KOPT-K1 (cell line): Measurements from ENCODE around the gene MRPS31.
"Not testable (repeated sequence)": the region's sequence is repeated elsewhere in the genome, so short reads cannot be mapped to it uniquely, and the experiment has no call there.

Source experiments
- H3K27ac ChIP-seq: fragments of 200-600 bp; sonication (generic); 2 replicates; pipeline ENCODE4 v1.5.1; 2016; ENCODE audit warnings: antibody characterized with exemption, mild to moderate bottlenecking, low read depth, low read length; ENCODE audit not compliant: poor library complexity, severe bottlenecking
- H3K36me3 ChIP-seq: fragments of 200-600 bp; sonication (generic); 2 replicates; pipeline ENCODE4 v1.5.1; 2017; ENCODE audit warnings: antibody characterized with exemption, mild to moderate bottlenecking, low read length, moderate library complexity; ENCODE audit not compliant: insufficient read depth
- H3K9me3 ChIP-seq: fragments of 200-600 bp; sonication (generic); 2 replicates; pipeline ENCODE4 v1.5.1; 2017; ENCODE audit warnings: antibody characterized with exemption, low read length, mild to moderate bottlenecking; ENCODE audit not compliant: insufficient read depth, poor library complexity, severe bottlenecking

Gene MRPS31

GRCh38 chr13:40755082-40755700, 15.8 kb downstream of the MRPS31 start:
- H3K36me3 ChIP-seq, result peaks cover 90% of the 10 kb centered on the region
- H3K9me3 ChIP-seq, result no peaks in the 10 kb centered on the region
- no peak overlapping the region for H3K27ac ChIP-seq

GRCh38 chr13:40749327-40749726, 21.7 kb downstream of the MRPS31 start:
- peaks cover 79% of the 10 kb centered on the region for H3K36me3 ChIP-seq
- H3K27ac ChIP-seq, result no peak overlapping the region
- no peaks in the 10 kb centered on the region for H3K9me3 ChIP-seq

GRCh38 chr13:40735232-40735548, 35.8 kb downstream of the MRPS31 start:
- not testable (repeated sequence) for H3K36me3 ChIP-seq, H3K27ac ChIP-seq, H3K9me3 ChIP-seq

- not testable (repeated sequence) for H3K27ac ChIP-seq, H3K9me3 ChIP-seq
- H3K36me3 ChIP-seq, result peaks cover 12% of the 10 kb centered on the region; the same call in 1 of the 2 replicates
Measured at GRCh38 chr13:40734536-40735231, 36.3 kb downstream of the MRPS31 start.

GRCh38 chr13:40732658-40733057, 38.3 kb downstream of the MRPS31 start:
- H3K27ac ChIP-seq, result no peak overlapping the region
- peaks cover 29% of the 10 kb centered on the region for H3K36me3 ChIP-seq
- H3K9me3 ChIP-seq, result no peaks in the 10 kb centered on the region

GRCh38 chr13:40728595-40728994, 42.4 kb downstream of the MRPS31 start:
- H3K27ac ChIP-seq, result no peak overlapping the region
- H3K9me3 ChIP-seq, result no peaks in the 10 kb centered on the region
- peaks cover 48% of the 10 kb centered on the region for H3K36me3 ChIP-seq

GRCh38 chr13:40714433-40714832, 56.6 kb downstream of the MRPS31 start:
- H3K27ac ChIP-seq, result not testable (repeated sequence)
- peaks cover 11% of the 10 kb centered on the region for H3K9me3 ChIP-seq
- peaks cover 34% of the 10 kb centered on the region for H3K36me3 ChIP-seq

GRCh38 chr13:40706439-40706838, 64.6 kb downstream of the MRPS31 start:
- H3K27ac ChIP-seq, result no peak overlapping the region

GRCh38 chr13:40697711-40698110, 73.3 kb downstream of the MRPS31 start:
- Histone ChIP-seq H3K9me3 (no peaks in the 10 kb centered on the region), H3K27ac (no peak overlapping the region), H3K36me3 (no peaks in the 10 kb centered on the region)

More at GRCh38 chr13:40706439-40706838, 64.6 kb downstream of the MRPS31 start:
- Histone ChIP-seq H3K36me3 (no peaks in the 10 kb centered on the region), H3K9me3 (no peaks in the 10 kb centered on the region)

GRCh38 chr13:40694426-40694825, 76.6 kb downstream of the MRPS31 start:
- Histone ChIP-seq H3K27ac (no peak overlapping the region), H3K9me3 (no peaks in the 10 kb centered on the region), H3K36me3 (no peaks in the 10 kb centered on the region)

GRCh38 chr13:40692946-40693345, 78.0 kb downstream of the MRPS31 start:
- Histone ChIP-seq H3K36me3 (no peaks in the 10 kb centered on the region), H3K27ac (no peak overlapping the region), H3K9me3 (no peaks in the 10 kb centered on the region)

- Histone ChIP-seq H3K27ac (no peak overlapping the region), H3K9me3 (no peaks in the 10 kb centered on the region), H3K36me3 (no peaks in the 10 kb centered on the region)
Measured at GRCh38 chr13:40688781-40689180, 82.2 kb downstream of the MRPS31 start.

GRCh38 chr13:40682449-40683240, 88.3 kb downstream of the MRPS31 start:
- Histone ChIP-seq H3K9me3 (no peaks in the 10 kb centered on the region), H3K27ac (no peak overlapping the region)

GRCh38 chr13:40681341-40682146, 89.4 kb downstream of the MRPS31 start:
- Histone ChIP-seq H3K36me3 (no peaks in the 10 kb centered on the region), H3K9me3 (no peaks in the 10 kb centered on the region), H3K27ac (no peak overlapping the region)

More at GRCh38 chr13:40682449-40683240, 88.3 kb downstream of the MRPS31 start:
- no peaks in the 10 kb centered on the region for H3K36me3 ChIP-seq
